ENCODE data around the gene STMP1. TPM values are rescaled to one million over a fixed set of nuclear protein-coding genes. Genes with fewer than 3 reads are reported as not detected.

STMP1 gene
- total and polyA plus RNA-seq, 2 of the 4 experiments (the other 2 are of a cell fraction): 6.1 to 28.3 TPM

DNA sequence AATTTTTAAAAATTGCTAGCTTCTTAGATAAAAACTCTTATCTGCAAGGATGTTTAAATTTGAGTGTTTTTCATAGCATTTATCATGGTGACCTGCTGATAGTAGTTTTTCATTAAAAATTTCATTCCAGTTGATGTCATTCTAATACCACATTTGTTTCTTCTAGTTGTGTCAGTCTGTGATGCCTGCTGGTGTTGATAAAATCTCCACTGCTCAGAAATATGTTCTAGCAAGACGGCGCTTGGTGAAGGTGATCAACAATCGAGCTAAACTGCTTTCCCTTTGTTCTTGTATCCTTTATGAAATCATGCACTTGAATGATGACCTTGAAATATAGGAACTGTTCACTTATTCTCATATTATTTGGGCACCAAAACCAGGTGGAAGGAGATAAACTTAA, 17.6 kb upstream of the STMP1 start:
- no peak overlapping the region for H3K14ac ChIP-seq (replicated peaks; ENCODE audit: low read depth, low read length)
- no peaks in the 10 kb centered on the region for H3K4me1 ChIP-seq (ENCODE audit: control insufficient read depth, insufficient read depth, low read length)
- in situ Hi-C loops (cut with MboI; ENCODE audit: low sequenced_read_pairs): loop anchor here (10.0 kb wide), 1 partner anchor 370 kb away; no protein-coding TSS in a partner anchor
- H3K23ac ChIP-seq (ENCODE audit: low read depth, low read length): no peak overlapping the region
- no peak overlapping the region for H3K4me3 ChIP-seq (ENCODE audit: insufficient read depth, low read depth, low read length)
- BruUV-seq (replicated peaks): no TSS peak
- no peak overlapping the region for H2AFZ ChIP-seq (replicated peaks; ENCODE audit: low read length, poor library complexity)
- no peak overlapping the region for H3K9ac ChIP-seq (ENCODE audit: low read depth, low read length)
- no peak overlapping the region for H2BK20ac ChIP-seq (ENCODE audit: low read depth, low read length)
- no CpG with 5 or more reads among the region's 3 CpGs for WGBS, 2 experiments (ENCODE audit: extremely low coverage in 2 of 2, insufficient read length in 1 of 2)
- H2BK15ac ChIP-seq (ENCODE audit: low read depth, low read length): no peak overlapping the region
- no peak overlapping the region for H4K8ac ChIP-seq (ENCODE audit: low read depth in 2 of 2, low read length in 2 of 2)
- H3K4ac ChIP-seq (ENCODE audit: low read depth, low read length): no peak overlapping the region
- TF ChIP-seq MXI1 (IDR thresholded peaks at IDR 0.05; ENCODE audit: borderline replicate concordance, low read depth, low read length): no peak
- TF ChIP-seq NFE2L2 (IDR thresholded peaks at IDR 0.05; ENCODE audit: low read depth, low read length): no peak
- TF ChIP-seq, protein P1, sequence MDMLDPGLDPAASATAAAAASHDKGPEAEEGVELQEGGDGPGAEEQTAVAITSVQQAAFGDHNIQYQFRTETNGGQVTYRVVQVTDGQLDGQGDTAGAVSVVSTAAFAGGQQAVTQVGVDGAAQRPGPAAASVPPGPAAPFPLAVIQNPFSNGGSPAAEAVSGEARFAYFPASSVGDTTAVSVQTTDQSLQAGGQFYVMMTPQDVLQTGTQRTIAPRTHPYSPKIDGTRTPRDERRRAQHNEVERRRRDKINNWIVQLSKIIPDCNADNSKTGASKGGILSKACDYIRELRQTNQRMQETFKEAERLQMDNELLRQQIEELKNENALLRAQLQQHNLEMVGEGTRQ (IDR thresholded peaks at IDR 0.05; ENCODE audit: low read depth, low read length): no peak
- TF ChIP-seq BHLHE40 (IDR thresholded peaks at IDR 0.05; ENCODE audit: low read depth, low read length): no peak
- no peaks in the 10 kb centered on the region for H4K20me1 ChIP-seq (ENCODE audit: insufficient read depth, low read length)
- H3K18ac ChIP-seq (ENCODE audit: low read depth, low read length): no peak overlapping the region
- no peak overlapping the region for H2BK120ac ChIP-seq (ENCODE audit: low read depth, low read length)
- no peak overlapping the region for H4K5ac ChIP-seq (ENCODE audit: low read depth, low read length)
- DNase-seq (no peak), ATAC-seq (ENCODE audit: low read depth) (no peak)
- dilution Hi-C loops (cut with HindIII; ENCODE audit: low sequenced_read_pairs, unreplicated experiment): no loop called here
- H2AK9ac ChIP-seq (replicated peaks; ENCODE audit: low read depth, low read length, poor library complexity): no peak overlapping the region
- intact Hi-C loops (cut with micrococcal nuclease): loop anchor here (2.0 to 10.0 kb wide), 3 partner anchors 24 to 960 kb away; no protein-coding TSS in a partner anchor
- no peak overlapping the region for H3K4me2 ChIP-seq (ENCODE audit: low read depth, low read length)
- no peak overlapping the region for H3K56ac ChIP-seq (ENCODE audit: extremely low read depth, insufficient read depth, low read length)
- POLR2A ChIA-PET (ENCODE audit: unreplicated experiment): no interaction called here
- H3K9me1 ChIP-seq (ENCODE audit: insufficient read depth, low read length): no peaks in the 10 kb centered on the region
- no peaks in the 10 kb centered on the region for H3K27me3 ChIP-seq (ENCODE audit: control insufficient read depth, insufficient read depth, low read length)
- peaks cover 16% of the 10 kb centered on the region for H3K36me3 ChIP-seq (ENCODE audit: control insufficient read depth, insufficient read depth, low read length)
- H3K9me3 ChIP-seq (ENCODE audit: control insufficient read depth, insufficient read depth, low read length): no peaks in the 10 kb centered on the region
- H3K79me1 ChIP-seq (ENCODE audit: low read depth in 1 of 2, low read length in 2 of 2): no peaks in the 10 kb centered on the region
- CTCF ChIA-PET: interaction anchor here (0.5 to 2.2 kb wide), 15 partner anchors 15 to 1981 kb away, joined by 3 to 13 read pairs (median 5); partner anchors contain the start of gene STMP1
- H2AK5ac ChIP-seq (ENCODE audit: low read depth, low read length): no peak overlapping the region
- no peak overlapping the region for H2BK5ac ChIP-seq (ENCODE audit: low read depth, low read length, poor library complexity, severe bottlenecking)
- H3K27ac ChIP-seq (ENCODE audit: insufficient read depth, low read length): no peak overlapping the region
- H4K91ac ChIP-seq (ENCODE audit: insufficient read depth, low read depth, low read length): no peak overlapping the region

Measured in IMR-90 (cell line).